Measurements from ENCODE around the gene RELT.

DNA sequence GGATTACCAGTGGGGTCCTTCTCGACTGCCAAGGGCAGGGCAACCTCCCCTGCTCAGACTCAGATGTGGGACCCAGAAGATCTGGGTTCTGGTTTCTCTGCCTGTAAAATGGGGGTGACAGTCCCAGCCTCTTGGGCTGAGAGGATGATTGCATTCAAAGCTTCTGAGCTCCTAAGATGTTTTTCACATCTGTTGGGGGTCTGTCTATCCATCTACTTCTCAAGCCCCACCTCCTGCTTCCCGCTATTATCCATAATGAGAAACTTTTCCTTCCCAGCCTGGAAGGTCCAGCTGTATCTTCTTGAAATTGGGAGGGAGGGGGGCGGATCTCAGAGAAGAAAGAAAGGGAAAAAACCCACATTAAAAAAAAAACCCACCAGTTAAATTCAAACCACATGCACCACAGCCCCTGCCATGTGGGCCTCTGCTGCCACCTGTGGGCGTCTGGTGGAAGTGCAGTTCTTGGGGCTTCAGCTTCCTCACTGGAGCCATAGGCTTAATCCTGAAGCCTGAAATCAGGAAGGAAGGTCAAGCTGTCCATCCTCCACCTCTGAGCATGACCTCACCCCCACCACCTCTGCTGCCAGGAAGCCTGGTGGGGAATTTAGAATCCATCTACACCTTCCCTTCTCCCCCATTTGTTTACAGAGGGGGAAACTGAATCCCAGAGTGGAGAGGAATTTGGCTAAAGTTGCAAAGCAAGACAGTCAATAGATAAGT lies 40.8 kb upstream of the RELT start:
- TF ChIP-seq GABPA (IDR thresholded peaks at IDR 0.05; ENCODE audit: low read depth, low read length), result no peak
- no peak for TF ChIP-seq GABPA (CRISPR knock-in tag; IDR thresholded peaks at IDR 0.05; ENCODE audit: low read depth)
- TF ChIP-seq POLR2AphosphoS5 (IDR thresholded peaks at IDR 0.05; ENCODE audit: low read depth, low read length), result no peak
- TF ChIP-seq, protein P1, sequence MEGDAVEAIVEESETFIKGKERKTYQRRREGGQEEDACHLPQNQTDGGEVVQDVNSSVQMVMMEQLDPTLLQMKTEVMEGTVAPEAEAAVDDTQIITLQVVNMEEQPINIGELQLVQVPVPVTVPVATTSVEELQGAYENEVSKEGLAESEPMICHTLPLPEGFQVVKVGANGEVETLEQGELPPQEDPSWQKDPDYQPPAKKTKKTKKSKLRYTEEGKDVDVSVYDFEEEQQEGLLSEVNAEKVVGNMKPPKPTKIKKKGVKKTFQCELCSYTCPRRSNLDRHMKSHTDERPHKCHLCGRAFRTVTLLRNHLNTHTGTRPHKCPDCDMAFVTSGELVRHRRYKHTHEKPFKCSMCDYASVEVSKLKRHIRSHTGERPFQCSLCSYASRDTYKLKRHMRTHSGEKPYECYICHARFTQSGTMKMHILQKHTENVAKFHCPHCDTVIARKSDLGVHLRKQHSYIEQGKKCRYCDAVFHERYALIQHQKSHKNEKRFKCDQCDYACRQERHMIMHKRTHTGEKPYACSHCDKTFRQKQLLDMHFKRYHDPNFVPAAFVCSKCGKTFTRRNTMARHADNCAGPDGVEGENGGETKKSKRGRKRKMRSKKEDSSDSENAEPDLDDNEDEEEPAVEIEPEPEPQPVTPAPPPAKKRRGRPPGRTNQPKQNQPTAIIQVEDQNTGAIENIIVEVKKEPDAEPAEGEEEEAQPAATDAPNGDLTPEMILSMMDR (CRISPR knock-in tag; IDR thresholded peaks at IDR 0.05), result peak; percentile 88
- TF ChIP-seq RFX5 (IDR thresholded peaks at IDR 0.05; ENCODE audit: low read depth, low read length), result no peak
- no peak for TF ChIP-seq CREB1 (IDR thresholded peaks at IDR 0.05)
- TF ChIP-seq CREB1 (CRISPR knock-in tag; IDR thresholded peaks at IDR 0.05), result no peak
- no peak for TF ChIP-seq ARNT (IDR thresholded peaks at IDR 0.05)
- no peak for TF ChIP-seq ZNF572 (CRISPR knock-in tag; IDR thresholded peaks at IDR 0.05)
- no peak for TF ChIP-seq ZNF225 (CRISPR knock-in tag; IDR thresholded peaks at IDR 0.05)
- no peak for TF ChIP-seq MED1 (CRISPR knock-in tag; IDR thresholded peaks at IDR 0.05)
- TF ChIP-seq, protein P2, sequence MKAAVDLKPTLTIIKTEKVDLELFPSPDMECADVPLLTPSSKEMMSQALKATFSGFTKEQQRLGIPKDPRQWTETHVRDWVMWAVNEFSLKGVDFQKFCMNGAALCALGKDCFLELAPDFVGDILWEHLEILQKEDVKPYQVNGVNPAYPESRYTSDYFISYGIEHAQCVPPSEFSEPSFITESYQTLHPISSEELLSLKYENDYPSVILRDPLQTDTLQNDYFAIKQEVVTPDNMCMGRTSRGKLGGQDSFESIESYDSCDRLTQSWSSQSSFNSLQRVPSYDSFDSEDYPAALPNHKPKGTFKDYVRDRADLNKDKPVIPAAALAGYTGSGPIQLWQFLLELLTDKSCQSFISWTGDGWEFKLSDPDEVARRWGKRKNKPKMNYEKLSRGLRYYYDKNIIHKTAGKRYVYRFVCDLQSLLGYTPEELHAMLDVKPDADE (CRISPR knock-in tag; IDR thresholded peaks at IDR 0.05), result no peak
- no peak for TF ChIP-seq ZNF644 (CRISPR knock-in tag; IDR thresholded peaks at IDR 0.05; ENCODE audit: low read depth)
- TF ChIP-seq SMARCC2 (IDR thresholded peaks at IDR 0.05), result no peak
- TF ChIP-seq HOXA7 (CRISPR knock-in tag; IDR thresholded peaks at IDR 0.05), result no peak
